SK-N-SH treated with all-trans-retinoic acid at 6 μM for 48 hours (cell line): Measurements from ENCODE around the gene GRM7.

Source experiments
- ATAC-seq: fragments of 200-7000 bp; cut with Tn5 transposase; 3 replicates; pipeline ENCODE4 v1.9.1; 2020; ENCODE audit warnings: mild to moderate bottlenecking, moderate library complexity
- ARNTL ChIP-seq: fragments of 450-650 bp; formaldehyde crosslinking; IDR thresholded peaks from 2 replicates; pipeline ENCODE4 v1.5.0; 2020; ENCODE audit warnings: low read depth, mild to moderate bottlenecking, moderate library complexity, borderline replicate concordance
- BACH2 ChIP-seq: fragments of 250-450 bp; sonication (Bioruptor Pico); IDR thresholded peaks from 2 replicates; pipeline ENCODE4 v1.9.0; 2021; ENCODE audit warnings: mild to moderate bottlenecking, borderline replicate concordance
- CSDC2 ChIP-seq: fragments of 250-450 bp; sonication (Bioruptor Pico); IDR thresholded peaks from 2 replicates; pipeline ENCODE4 v1.5.0; 2020; ENCODE audit warnings: mild to moderate bottlenecking, moderate library complexity
- ESRRG ChIP-seq: fragments of 250-450 bp; sonication (Bioruptor Pico); IDR thresholded peaks from 2 replicates; pipeline ENCODE4 v1.6.1; 2021; ENCODE audit warnings: mild to moderate bottlenecking
- GLIS3 ChIP-seq: fragments of 250-450 bp; sonication (Bioruptor Pico); IDR thresholded peaks from 2 replicates; pipeline ENCODE4 v1.5.0; 2020; ENCODE audit warnings: mild to moderate bottlenecking, moderate library complexity
- ISL1 ChIP-seq: fragments of 250-450 bp; sonication (Bioruptor Pico); IDR thresholded peaks from 2 replicates; pipeline ENCODE4 v2.1.2; 2022; ENCODE audit warnings: mild to moderate bottlenecking, moderate library complexity
- OSR1 ChIP-seq: fragments of 250-450 bp; sonication (Bioruptor Pico); IDR thresholded peaks from 2 replicates; pipeline ENCODE4 v1.8.0; 2022; ENCODE audit warnings: moderate library complexity, mild to moderate bottlenecking, inconsistent platforms
- PATZ1 ChIP-seq: fragments of 250-450 bp; sonication (Bioruptor Pico); IDR thresholded peaks from 2 replicates; pipeline ENCODE4 v1.8.0; 2020; ENCODE audit warnings: mild to moderate bottlenecking, moderate library complexity, borderline replicate concordance
- POU6F1 ChIP-seq: fragments of 250-450 bp; sonication (Bioruptor Pico); IDR thresholded peaks from 2 replicates; pipeline ENCODE4 v1.8.0; 2021; ENCODE audit warnings: low read depth, mild to moderate bottlenecking, moderate library complexity, borderline replicate concordance
- PPARA ChIP-seq: fragments of 250-450 bp; sonication (Bioruptor Pico); IDR thresholded peaks from 2 replicates; pipeline ENCODE4 v1.5.0; 2020; ENCODE audit warnings: mild to moderate bottlenecking, borderline replicate concordance
- RARB ChIP-seq: fragments of 250-450 bp; sonication (Bioruptor Pico); IDR thresholded peaks from 2 replicates; pipeline ENCODE4 v1.8.0; 2021; ENCODE audit warnings: mild to moderate bottlenecking, moderate library complexity
- TCF4 ChIP-seq: fragments of 250-450 bp; sonication (Bioruptor Pico); IDR thresholded peaks from 2 replicates; pipeline ENCODE4 v1.8.0; 2021; ENCODE audit warnings: mild to moderate bottlenecking, moderate library complexity, borderline replicate concordance
- TOX ChIP-seq: fragments of 250-450 bp; sonication (Bioruptor Pico); IDR thresholded peaks from 2 replicates; pipeline ENCODE4 v1.8.0; 2021; ENCODE audit warnings: mild to moderate bottlenecking, moderate library complexity, borderline replicate concordance
- TSHZ2 ChIP-seq: fragments of 250-450 bp; sonication (Bioruptor Pico); IDR thresholded peaks from 2 replicates; pipeline ENCODE4 v1.5.0; 2020; ENCODE audit warnings: mild to moderate bottlenecking, moderate library complexity
- ZC3H10 ChIP-seq: fragments of 250-450 bp; sonication (Bioruptor Pico); IDR thresholded peaks from 2 replicates; pipeline ENCODE4 v1.5.1; 2021; ENCODE audit warnings: mild to moderate bottlenecking, moderate library complexity
- ZFP3 ChIP-seq: fragments of 250-450 bp; sonication (Bioruptor Pico); IDR thresholded peaks from 2 replicates; pipeline ENCODE4 v1.5.0; 2020; ENCODE audit warnings: mild to moderate bottlenecking, moderate library complexity
- ZFP30 ChIP-seq: fragments of 450-650 bp; formaldehyde crosslinking; IDR thresholded peaks from 2 replicates; pipeline ENCODE4 v1.5.0; 2022; ENCODE audit warnings: mild to moderate bottlenecking, moderate library complexity
- ZNF565 ChIP-seq: fragments of 450-650 bp; formaldehyde crosslinking; conservative IDR thresholded peaks from 2 replicates; pipeline ENCODE4 v1.5.0; 2020; ENCODE audit warnings: low read depth, mild to moderate bottlenecking, moderate library complexity
- ZNF70 ChIP-seq: fragments of 450-650 bp; formaldehyde crosslinking; IDR thresholded peaks from 2 replicates; pipeline ENCODE4 v1.5.0; 2020; ENCODE audit warnings: mild to moderate bottlenecking, moderate library complexity
- ZNF8 ChIP-seq: fragments of 450-650 bp; formaldehyde crosslinking; IDR thresholded peaks from 2 replicates; pipeline ENCODE4 v1.5.0; 2020; ENCODE audit warnings: mild to moderate bottlenecking, moderate library complexity
- TF ChIP-seq, protein P1 (sequence below): fragments of 250-450 bp; sonication (Bioruptor Pico); IDR thresholded peaks from 2 replicates; pipeline ENCODE4 v1.5.1; 2020; ENCODE audit warnings: low read depth, mild to moderate bottlenecking, moderate library complexity
- TF ChIP-seq, protein P2 (sequence below): fragments of 250-450 bp; sonication (Bioruptor Pico); IDR thresholded peaks from 2 replicates; pipeline ENCODE4 v1.5.1; 2021; ENCODE audit warnings: mild to moderate bottlenecking, moderate library complexity

The GRM7 gene

DNA sequence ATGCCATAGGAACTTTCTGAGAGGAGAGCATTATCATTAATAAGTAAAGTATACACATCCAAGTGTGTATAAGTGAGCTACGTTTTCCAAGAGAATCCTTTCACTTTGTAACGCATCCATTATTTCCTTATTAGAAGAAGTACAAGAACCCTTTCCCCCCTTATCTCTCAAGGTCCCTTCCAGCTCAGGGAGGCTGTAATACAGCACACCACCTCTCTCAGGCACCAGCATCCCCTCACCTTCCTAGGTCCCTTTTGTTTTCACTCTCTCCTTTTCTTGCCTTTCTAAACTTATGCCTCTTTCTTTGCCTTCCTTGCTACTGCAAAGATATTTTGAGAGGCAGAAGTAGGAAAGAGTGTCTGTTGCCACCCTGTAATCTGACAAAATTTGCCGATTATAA lies 446.0 kb downstream of the GRM7 start:
- no peak for ATAC-seq
- TF ChIP-seq ARNTL (CRISPR knock-in tag) (no peak), GLIS3 (no peak), RARB (CRISPR knock-in tag) (no peak), POU6F1 (no peak), PATZ1 (CRISPR knock-in tag) (no peak), ESRRG (CRISPR knock-in tag) (no peak), ZNF565 (CRISPR knock-in tag) (no peak), ZC3H10 (CRISPR knock-in tag) (no peak), CSDC2 (CRISPR knock-in tag) (no peak), ZFP30 (CRISPR knock-in tag) (no peak), TSHZ2 (CRISPR knock-in tag) (no peak), PPARA (CRISPR knock-in tag) (no peak), TOX (no peak)
- TF ChIP-seq, protein P1, sequence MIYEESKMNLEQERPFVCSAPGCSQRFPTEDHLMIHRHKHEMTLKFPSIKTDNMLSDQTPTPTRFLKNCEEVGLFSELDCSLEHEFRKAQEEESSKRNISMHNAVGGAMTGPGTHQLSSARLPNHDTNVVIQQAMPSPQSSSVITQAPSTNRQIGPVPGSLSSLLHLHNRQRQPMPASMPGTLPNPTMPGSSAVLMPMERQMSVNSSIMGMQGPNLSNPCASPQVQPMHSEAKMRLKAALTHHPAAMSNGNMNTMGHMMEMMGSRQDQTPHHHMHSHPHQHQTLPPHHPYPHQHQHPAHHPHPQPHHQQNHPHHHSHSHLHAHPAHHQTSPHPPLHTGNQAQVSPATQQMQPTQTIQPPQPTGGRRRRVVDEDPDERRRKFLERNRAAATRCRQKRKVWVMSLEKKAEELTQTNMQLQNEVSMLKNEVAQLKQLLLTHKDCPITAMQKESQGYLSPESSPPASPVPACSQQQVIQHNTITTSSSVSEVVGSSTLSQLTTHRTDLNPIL (CRISPR knock-in tag): no peak
- TF ChIP-seq, protein P2, sequence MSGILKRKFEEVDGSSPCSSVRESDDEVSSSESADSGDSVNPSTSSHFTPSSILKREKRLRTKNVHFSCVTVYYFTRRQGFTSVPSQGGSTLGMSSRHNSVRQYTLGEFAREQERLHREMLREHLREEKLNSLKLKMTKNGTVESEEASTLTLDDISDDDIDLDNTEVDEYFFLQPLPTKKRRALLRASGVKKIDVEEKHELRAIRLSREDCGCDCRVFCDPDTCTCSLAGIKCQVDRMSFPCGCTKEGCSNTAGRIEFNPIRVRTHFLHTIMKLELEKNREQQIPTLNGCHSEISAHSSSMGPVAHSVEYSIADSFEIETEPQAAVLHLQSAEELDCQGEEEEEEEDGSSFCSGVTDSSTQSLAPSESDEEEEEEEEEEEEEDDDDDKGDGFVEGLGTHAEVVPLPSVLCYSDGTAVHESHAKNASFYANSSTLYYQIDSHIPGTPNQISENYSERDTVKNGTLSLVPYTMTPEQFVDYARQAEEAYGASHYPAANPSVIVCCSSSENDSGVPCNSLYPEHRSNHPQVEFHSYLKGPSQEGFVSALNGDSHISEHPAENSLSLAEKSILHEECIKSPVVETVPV (CRISPR knock-in tag): no peak

DNA sequence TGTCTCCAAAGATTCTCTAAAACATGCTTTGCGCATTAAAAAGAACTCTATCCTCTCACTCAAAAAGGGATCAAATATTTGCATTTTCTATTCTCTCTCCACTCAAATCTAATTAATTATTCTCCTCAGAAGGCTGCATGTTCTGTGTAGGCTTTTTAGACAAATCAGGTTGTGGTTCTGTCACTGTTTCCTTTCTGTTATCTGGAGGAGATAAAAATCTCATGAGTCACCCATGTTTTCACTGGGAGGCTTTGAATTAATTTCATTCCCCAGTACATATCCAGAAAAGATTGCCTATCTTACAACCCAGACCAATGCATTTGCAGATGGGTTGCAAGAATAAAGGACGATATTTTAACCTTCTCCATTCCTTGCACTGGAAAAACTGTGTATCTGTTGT lies 446.5 kb downstream of the GRM7 start:
- ATAC-seq: no peak
- peak; percentile 95; the same call in 1 of the 2 replicates for TF ChIP-seq BACH2
- 0 out of 2 replicates have a peak, but pooled peaks have one; percentile 52 for TF ChIP-seq PPARA (CRISPR knock-in tag)
- no peak for TF ChIP-seq ARNTL (CRISPR knock-in tag)
- TF ChIP-seq ESRRG (CRISPR knock-in tag): peak; percentile 58; the same call in 1 of the 2 replicates
- no peak for TF ChIP-seq OSR1 (CRISPR knock-in tag)
- TF ChIP-seq, protein P1 (CRISPR knock-in tag): peak; percentile 81
- 0 out of 2 replicates have a peak, but pooled peaks have one; percentile 28 for TF ChIP-seq ZFP3 (CRISPR knock-in tag)
- no peak for TF ChIP-seq TOX
- peak; percentile 74; the same call in 1 of the 2 replicates for TF ChIP-seq PATZ1 (CRISPR knock-in tag)
- peak; percentile 91 for TF ChIP-seq TCF4 (CRISPR knock-in tag)
- TF ChIP-seq POU6F1: no peak
- 0 out of 2 replicates have a peak, but pooled peaks have one; percentile 21 for TF ChIP-seq CSDC2 (CRISPR knock-in tag)
- peak; percentile 75 for TF ChIP-seq ZNF70 (CRISPR knock-in tag)
- TF ChIP-seq ISL1: peak; percentile 89
- TF ChIP-seq ZNF565 (CRISPR knock-in tag): no peak
- TF ChIP-seq GLIS3: peak; percentile 74; the same call in 1 of the 2 replicates
- no peak for TF ChIP-seq RARB (CRISPR knock-in tag)
- 0 out of 2 replicates have a peak, but pooled peaks have one; percentile 9 for TF ChIP-seq ZFP30 (CRISPR knock-in tag)
- TF ChIP-seq, protein P2 (CRISPR knock-in tag): peak; percentile 86; the same call in 1 of the 2 replicates
- peak; percentile 35; the same call in 1 of the 2 replicates for TF ChIP-seq ZNF8
